Measurements from ENCODE around the gene SPATA13.

SPATA13 gene

DNA sequence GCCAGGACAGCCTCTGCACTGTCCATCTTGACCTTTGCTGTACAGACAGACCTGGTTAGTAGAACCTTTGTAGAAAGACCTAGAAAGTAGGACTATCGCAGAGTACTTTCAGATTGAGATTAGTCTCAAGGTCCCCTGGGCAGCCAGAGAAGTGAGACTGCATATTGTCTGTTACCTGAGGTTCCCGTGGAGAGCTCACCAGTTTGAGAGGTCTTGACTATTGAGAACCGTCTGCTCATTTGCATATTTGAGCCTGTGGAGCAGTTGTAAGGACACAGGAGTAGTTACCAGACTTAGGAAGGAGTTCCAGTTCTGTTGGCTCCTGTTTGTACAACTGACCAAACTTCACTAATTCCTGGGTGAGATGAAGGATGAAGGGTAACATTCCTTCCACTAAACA, 66.2 kb downstream of the SPATA13 start:
- no peak for DNase-seq

DNA sequence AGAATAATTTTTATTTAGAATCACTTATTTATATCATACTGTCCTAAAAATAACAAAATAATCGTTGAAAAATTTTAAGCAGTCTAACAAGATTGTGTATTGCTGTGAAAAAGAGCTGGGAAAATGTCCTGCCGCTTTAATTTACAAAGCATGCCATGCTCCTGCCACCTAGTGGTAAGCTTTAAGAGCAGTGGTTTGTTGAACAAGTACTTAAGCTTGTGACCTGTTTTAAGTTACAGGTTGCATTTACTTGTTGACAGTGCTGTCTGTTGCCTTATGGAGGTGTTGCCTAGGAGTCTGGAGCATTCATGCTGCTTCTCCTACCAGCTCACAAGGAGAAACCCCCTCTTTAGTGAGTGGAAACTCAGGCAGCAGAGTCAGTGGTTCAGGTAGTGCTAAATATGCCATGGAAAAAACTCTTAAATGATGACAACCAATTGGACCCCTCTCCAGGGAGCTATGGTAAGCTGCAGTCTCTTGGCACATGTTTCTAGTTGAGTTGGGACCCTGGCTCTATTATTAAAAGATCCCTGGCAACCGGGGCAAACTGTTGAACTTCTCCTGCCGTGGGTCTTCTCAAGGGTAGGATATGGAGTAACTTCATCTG, 68.4 kb downstream of the SPATA13 start:
- peak; percentile 70 for DNase-seq

DNA sequence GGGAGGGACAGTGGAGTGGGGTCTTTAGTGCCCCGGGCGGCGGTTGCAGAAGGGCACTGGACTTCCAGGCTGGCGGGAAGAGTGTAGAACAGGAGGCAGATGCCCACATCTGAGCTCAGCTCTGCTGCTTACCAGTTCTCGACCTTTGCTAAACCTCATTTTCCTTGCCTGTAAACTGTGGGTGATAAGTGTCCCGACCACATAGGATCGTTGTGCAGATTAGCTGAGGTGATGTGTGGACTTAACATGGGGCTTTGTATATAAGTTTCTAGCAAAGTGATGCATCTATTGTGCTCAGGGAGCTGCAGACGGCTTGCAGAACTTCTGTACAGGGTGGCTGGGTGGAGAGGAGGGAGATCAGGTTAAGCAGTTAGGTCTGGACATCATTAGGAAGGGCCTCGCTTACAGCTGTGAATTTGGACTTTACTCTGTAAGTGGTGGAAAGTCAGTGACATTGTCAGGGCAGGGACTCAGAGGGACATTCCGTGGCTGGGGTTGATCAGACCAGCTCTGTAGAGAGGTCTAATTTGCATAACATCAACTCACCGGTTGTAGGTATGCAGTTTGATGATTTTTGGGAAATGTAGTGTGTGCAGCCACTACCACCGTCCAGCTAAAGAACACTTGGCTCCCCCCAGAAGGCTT, 70.0 kb downstream of the SPATA13 start:
- no peak for DNase-seq

DNA sequence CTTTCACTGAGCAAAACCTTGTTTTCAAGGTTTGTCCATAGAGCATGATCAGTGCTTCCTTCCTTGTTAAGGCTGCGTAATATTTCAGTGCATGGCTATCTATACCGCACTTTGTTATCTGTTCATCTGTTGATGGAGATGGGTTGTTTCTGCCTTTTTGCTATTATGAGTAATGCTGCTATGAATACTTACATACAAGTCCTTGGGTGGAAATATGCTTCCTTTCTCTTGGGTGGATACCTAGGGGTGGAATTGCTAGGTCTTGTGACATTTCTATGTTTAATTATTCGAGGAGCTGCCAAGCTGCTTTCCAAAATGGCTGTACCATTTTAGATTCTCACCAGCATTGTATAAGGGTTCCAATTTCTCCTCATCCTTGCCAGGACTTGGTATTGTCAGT, 70.9 kb downstream of the SPATA13 start:
- DNase-seq: no peak

DNA sequence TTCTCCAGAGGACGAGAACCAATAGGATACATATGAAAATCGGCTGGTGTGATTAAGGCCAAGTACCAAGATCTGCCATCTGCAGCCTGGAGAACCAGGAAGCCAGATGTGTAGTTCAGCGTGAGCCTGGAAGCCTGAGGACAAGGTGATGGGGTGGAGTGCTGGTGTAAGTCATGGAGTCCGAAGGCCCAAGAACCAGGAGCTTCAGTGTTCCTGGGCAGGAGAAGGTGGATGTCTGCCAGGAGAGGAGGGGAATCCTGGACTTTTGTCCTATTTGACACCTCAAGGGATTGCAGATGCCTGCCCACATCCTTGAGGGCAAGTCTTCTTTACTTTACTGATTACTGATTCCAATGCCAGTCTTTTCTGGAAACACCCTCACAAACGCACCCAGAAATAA, 71.5 kb downstream of the SPATA13 start:
- DNase-seq: no peak

DNA sequence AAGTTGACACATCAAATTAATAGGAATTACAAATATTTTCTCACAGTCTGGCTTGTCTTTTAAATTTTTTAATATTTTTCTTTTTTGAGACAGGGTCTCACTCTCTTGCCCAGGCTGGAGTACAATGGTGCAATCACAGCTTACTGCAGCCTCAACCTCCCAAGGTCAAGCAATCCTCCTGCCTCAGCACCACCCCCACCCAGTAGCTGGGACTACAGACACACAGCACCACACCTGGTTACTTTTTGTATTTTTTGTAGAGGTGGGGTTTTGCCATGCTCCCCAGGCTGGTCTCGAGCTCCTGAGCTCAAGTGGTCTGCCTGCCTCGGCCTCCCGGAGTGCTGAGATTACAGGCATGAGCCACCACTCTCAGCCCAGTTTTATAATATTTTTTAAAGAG, 72.0 kb downstream of the SPATA13 start:
- no peak for DNase-seq

DNA sequence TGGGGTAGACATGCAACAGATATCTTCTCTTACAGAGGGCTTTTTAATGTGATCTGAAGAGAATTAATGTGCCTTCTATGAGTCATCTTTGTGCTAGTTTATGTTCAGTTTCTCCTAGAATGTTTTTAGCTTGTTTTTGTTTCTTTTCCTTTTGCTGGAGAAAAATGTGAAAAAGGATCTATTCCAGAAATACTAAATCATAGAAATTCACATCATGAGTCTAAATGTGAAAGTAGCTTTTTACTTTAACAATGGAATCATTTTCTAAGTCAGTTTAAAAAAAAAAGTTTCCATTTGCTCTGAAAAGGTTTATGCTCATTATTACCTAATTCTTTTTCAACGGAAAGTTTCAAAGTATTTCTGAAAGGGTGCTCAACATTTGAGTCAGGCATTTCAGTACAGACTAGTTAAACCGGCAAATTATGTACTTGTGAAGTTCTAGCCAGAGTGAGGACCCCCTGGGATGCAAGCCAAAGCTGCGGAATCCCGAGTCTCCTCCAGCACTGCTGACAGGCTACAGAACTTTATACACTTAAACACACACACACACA, 72.9 kb downstream of the SPATA13 start:
- no peak for DNase-seq

DNA sequence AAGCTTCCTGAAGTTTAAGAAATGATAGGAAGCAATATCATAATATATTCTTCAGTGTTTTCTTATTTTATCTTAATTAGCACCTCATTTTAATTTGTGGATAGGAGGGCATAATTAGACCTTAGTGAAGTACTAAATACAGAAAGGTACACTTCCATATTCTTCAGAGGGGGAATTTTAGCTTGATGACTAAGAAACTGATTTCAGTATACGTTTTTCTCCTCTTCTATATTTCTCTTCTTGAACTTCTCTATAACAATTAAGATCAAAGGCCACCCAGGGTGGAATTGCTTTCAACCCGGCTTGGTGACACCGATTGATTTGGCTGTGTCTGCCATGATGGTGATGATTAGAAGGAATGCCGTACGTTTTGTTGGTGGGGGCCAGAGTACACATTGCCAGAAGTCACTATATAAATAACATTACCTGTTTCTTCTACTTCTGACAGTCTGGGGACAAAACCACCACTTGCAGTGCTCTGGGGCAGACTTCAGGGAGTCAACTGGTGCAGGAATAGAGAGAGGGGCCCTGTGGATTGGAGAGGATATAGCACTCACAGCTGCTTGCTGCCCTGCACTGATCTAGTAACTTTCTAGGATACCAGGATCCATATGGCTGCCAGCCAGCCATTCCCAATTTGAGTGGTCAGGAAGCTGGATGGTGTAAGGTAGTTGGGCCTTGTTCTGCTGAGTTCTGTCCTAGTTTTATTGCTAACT, 73.8 kb downstream of the SPATA13 start:
- no peak for DNase-seq

DNA sequence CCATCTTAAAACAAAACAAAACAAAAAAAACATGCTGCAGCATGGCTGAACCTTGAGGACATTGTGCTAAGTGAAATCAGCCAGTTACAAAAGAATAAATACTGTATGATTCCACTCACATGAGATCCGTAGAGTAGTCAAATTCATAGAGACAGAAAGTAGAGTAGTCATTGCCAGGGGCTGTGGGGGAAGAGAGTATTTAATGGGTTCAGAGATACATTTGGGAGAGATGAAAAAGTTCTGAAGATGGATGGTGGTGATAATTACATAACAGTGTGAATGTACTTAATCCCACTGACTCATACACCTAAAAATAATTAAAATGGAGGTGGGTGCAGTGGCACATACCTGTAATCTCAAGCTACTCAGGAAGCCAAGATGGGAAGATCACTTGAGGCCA, 76.8 kb downstream of the SPATA13 start:
- DNase-seq: no peak

DNA sequence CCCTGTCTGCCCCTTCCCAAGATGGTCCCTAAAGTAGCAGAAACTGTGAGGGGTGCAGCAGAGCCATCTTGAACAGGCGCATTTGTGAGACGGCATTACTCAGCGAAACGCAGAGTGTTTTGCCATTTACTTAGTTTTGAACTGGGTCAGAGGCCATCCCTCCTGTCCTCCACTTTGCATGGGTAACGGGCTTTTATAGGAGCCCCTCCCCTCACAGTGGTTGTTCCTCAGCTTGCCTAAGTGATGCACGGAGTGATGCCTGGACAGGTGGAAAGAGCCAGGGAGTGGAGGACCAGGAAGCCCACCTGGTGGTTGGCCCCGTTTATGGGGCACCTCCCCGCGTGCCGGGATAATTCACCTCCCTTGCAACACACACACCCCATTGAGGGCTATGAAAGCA, 80.8 kb downstream of the SPATA13 start:
- no peak for DNase-seq

DNA sequence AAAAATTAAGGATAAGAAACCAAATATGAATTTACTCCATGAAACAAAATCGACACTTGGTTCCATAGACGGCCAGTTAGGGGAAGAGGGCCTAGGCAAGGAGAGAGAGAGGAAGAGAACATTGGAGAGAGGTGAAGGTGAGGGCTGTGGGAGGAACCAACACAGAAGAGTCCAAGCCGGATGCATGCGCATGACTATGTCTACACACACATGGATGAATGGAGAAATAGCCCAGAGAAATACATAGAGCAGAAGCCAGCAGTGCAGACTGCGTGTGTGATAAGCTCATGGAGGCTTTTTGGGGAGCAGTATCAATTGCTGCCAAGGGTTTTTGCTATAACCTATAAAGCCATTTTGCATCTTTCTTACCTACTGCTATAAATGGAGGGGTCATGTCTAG, 81.6 kb downstream of the SPATA13 start:
- DNase-seq: no peak

DNA sequence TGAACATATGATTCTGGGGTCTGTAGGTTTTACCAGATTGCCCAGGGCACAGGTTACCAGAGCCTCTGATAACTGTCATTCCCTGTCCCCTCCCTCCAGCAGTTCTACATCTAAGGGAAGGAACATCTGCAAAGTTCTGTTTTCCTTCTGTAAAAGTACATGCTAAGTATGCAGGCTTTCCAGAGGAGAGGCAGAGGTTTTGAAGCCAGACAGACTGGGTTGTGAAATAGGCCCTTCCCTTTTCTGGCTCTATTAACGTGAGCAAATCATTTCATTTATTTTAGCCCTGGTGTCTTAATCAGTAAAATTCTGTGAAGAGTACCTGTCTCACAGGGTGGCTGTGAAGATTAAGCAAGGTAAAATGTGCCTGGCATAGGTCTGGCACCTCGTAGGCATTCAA, 82.8 kb downstream of the SPATA13 start:
- DNase-seq: peak; percentile 47

DNA sequence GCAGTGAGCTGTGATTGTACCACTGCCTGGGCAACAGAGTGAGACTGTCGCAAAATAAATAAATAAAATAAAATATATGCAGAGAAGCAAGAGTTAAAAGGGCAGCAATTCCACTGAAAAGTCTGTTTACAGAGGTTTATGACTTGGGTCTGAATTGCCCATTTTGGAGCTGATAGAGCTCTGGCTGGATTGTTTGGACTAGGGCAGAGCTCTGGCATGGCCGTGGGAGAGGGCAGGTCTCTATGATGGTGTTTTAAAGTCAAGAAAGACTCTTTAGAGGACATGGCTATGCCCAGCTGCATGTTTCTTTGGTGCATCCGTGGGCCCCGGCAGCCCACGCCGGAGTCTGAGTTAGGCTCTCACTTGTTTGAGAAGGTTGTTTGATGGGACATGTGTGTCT, 84.3 kb downstream of the SPATA13 start:
- no peak for DNase-seq

DNA sequence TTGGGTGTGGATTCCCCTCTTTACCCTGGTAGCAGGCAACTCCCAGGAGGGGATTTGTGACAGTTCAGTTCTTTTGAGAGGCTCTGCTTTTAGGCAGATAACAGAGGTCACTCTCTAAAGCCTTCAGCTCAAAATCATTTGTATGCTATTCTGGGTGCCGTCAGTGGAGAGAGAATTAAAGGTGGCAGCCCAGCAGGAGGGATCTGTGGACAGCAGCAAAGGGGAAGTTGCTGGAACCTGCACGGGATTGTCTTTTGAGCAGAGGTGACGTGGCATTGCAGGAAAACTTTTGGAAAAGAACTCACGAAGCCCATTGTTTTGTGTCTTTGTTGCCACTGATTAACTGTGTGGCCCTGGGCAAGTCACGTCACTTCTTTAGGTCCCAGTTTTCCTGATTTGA, 86.5 kb downstream of the SPATA13 start:
- DNase-seq: no peak

DNA sequence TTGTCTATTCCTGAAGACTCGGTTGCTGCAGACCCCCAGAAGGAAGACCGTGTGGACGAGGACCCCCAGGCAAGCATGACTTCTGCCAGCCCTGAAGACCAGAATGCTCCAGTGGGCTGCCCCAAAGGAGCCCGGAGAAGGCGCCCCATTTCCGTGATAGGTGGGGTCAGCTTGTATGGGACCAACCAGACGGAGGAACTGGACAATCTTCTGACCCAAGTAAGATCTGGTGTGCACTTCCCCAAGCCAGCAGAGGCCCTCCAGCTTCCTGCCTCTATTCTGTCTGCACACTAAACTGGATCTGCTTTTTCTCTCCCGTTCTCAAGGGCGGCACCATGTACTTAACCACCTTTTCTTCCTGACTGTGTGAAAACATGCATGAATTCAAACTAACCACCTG, 89.1 kb downstream of the SPATA13 start:
- no peak for DNase-seq

DNA sequence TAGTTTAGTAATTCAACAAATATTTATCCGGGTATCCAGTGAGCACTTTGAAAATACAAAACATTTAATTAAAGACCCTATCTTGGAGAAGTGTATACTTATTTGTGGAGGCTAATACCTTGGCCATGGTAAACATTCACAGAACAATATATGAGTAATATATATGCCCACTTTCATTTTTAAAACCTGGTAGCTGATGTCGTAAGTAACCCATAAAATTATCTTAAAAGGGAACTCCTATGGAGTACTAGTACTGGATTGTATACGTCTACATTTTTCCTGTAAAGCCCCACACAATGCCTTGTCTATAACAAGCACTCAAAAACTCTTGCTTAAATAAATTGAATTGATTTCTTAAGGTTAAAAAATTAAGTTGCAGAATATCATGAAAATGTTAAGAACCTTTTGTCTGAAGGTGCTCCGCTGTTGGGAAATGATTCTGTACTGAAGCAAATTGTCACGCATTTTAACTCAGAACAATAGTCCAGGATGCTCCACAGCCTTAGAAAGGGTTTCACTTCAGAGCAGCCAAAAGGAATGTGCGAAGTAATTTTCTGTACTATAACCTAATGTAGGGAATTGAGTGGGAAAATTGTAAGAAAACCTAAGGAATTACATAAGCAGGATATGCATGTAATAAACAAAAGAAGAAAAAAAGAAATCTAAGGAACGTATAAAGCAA, 90.0 kb downstream of the SPATA13 start:
- DNase-seq: peak; percentile 53

DNA sequence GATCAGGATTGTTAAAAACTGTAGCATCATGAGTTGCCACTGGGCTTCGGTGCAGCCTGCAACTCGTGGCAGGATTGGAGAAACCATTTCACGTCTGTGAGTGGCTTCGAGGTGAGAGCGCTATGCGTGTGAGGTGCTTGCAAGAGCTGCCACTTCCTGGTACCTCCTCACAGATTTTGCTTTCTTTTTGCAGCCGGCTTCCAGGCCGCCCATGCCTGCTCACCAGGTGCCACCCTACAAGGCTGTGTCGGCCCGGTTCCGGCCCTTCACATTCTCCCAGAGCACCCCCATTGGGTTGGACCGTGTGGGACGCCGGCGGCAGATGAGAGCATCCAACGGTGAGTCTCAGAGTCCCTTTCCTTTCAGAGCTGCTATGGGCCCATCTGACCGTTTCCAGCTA, 91.0 kb downstream of the SPATA13 start:
- DNase-seq: no peak

DNA sequence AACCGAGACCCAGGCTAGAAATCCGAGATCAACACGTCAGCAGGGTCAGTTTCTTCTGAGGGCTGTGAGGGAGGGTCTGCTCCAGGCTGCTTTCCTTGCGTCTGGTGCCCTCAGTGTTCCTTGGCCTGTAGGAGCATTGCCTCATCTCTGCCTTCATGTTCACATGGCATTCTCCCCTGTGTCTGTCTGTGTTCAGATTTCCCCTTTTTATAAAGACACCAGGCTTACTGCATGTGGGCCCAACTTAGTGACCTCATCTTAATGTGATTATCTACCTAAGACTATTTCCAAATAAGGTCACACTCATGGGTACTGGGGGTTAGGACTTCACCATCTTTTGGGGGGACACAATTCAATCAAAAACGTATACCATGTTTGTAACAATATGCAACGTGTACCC, 91.6 kb downstream of the SPATA13 start:
- peak; percentile 73 for DNase-seq

DNA sequence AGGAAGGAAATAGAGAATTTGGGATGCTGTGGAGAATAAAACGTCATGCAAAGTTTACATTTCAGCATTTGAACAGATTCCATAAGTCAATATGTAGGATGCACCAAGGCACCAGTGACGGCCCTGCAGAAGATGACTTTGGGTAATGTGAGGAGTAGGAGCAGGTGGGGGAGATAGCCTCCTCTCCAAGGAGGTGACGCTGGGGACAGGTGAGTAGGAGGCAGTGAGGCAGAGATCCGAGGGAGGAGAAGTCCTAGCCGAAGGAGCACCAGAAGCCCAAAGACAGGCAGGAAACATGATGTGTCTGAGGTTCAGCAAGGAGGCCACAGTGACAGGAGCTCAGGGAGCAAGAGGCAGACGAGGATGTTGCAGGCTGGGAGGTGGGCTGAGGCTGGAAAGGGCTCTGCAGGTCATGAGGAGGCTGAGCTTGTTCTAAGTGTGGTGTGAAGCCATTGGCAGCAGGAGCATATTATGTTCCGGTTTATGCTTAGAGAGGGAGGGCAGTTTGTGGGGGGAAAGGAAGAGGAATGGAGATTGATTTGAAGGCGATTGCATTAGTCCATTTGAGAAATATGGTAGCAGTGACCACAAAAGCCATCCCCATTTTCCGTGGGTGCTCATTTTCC, 93.1 kb downstream of the SPATA13 start:
- DNase-seq: no peak

DNA sequence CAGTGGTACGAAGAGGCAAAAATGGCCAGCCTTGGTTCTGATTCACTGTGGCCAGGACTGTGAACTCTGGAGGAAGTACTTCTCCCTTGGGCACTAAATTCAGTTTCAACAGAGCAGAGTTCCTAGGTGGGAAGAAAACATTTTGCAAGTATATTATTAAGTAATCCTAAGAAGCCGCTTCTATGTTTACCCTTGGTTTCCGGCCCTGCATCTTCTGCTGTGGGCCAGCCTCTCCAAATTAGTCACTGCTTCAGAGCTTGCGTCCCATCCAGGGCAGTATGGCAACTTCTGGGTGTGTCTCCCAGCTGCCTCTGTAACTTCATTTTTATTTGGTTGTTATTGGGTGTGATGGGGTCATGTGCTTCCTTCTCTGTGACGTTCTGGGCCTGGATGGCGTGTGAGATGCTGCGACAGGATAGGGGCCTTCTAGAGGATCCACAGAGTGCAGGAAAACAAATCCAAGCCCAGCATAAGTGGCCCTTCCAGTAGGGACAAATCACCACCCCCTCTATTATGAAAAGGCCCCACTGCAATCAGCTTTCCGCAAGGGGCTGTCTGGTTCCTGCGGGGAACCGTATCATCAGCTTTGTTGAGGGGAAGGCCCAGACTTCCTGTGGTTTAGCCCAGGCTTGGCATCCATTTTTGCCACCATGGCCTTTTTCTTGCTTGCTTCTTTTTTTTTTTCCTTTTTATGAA, 93.8 kb downstream of the SPATA13 start:
- peak; percentile 96 for DNase-seq

DNA sequence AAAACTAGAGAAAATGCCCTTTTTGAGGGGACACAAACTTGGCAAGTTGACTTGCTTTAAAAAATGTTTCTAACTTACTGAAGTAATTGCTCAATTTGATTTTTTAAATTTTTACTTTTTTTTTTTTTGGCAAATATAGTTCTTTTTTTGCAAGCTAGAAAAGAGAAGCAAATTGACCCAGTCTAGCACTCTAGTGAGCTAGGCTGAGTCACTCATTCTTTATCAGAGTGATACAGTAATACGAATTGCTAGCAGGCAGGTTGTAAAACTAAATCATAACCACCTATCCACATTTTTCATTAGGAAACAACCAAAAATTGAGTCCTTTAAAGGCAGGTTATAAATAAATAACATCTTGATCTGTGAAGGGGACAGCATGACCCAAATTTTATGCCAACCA, 97.0 kb downstream of the SPATA13 start:
- no peak for DNase-seq

DNA sequence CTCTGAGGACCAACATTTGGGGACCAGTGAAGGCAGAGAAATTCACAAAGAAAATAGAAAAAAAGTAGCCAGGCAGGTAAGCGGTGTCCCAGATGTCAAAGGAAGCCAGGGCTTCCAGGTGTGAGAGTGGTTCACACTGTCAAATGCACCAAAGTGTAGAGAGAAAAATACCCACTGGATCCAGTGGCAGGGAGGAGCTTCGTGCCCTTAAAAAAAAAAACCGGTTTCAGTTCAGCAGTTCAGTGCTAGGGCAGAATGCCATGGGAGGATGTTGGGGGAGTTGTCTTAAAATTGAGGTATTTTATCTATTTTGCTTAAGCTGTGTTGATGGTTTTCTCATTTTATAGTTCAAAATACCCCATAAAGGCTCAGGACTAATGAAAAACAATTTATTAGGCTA, 101.0 kb downstream of the SPATA13 start:
- no peak for DNase-seq

DNA sequence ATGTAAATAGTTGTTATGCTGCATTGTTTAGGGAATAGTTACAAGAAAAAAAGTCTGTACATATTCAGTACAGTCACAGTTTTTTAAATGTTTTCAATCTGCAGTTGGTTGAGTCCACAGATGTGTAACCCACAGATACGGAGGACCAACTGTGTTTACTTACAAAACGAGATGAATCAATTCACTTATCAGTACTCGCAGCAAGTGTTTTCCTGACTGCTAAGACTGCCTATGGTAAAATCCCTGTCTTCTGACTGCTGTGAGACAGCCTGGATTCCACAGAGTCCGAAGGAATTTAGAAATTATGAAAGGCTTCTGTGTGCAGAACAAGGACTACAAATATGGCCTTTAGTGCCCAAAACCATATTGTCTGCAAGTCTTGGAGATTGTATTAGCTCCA, 103.1 kb downstream of the SPATA13 start:
- no peak for DNase-seq
